SK-N-SH (cell line): ENCODE measurements around the gene TMEM9. TPM values are rescaled to one million over a fixed set of nuclear protein-coding genes. Genes with fewer than 3 reads are reported as not detected.

Experiments used
- CTCF ChIA-PET: fragments of 300-600, 350-600 bp; formaldehyde crosslinking; extraction: SDS; loops from one replicate; lab custom pipeline; 2021; lab: Yijun Ruan, JAX
- POLR2A ChIA-PET: fragments of 350-600 bp; sonication (Branson Sonifier 250); formaldehyde crosslinking; extraction: SDS; loops from one replicate; lab custom pipeline; 2020; ENCODE audit warnings: antibody characterized with exemption, inconsistent platforms; lab: Yijun Ruan, JAX
- DNase-seq: peaks from one replicate; pipeline ENCODE4 v3.0.0; 2012
- H2AFZ ChIP-seq: fragments of 200-600 bp; sonication (generic); 2 replicates; pipeline ENCODE4 v1.8.1; 2016; ENCODE audit warnings: antibody characterized with exemption, mild to moderate bottlenecking, low read depth
- H3F3A ChIP-seq: fragments of 200-600 bp; sonication (generic); replicated peaks from 2 replicates; pipeline ENCODE3; 2016; ENCODE audit warnings: antibody characterized with exemption, mild to moderate bottlenecking; ENCODE audit not compliant: insufficient read depth
- H3K27ac ChIP-seq, 2 experiments: fragments of 200-500 bp in 1 of 2; fragments of 200-600 bp in 1 of 2; sonication (Bioruptor generic) in 1 of 2; sonication (generic), shearing (Covaris generic) in 1 of 2; 2 replicates each; pipeline versions ENCODE4 v1.5.1 to v1.6.1; 2014 to 2016; ENCODE audit warnings: low read depth in 2 of 2, inconsistent platforms in 1 of 2, low read length in 1 of 2, mild to moderate bottlenecking in 1 of 2, mixed read lengths in 1 of 2
- H3K27me3 ChIP-seq: fragments of 200-600 bp; sonication (generic), shearing (Covaris generic); 2 replicates; pipeline ENCODE4 v1.6.1; 2016; ENCODE audit warnings: mixed run types; ENCODE audit not compliant: insufficient read depth
- H3K36me3 ChIP-seq, 2 experiments: fragments of 200-500 bp in 1 of 2; fragments of 200-600 bp in 1 of 2; sonication (Bioruptor generic) in 1 of 2; sonication (generic) in 1 of 2; replicated peaks in 1 of 2; 2 replicates each; pipeline versions ENCODE3 to v1.5.1; 2014 to 2016; ENCODE audit warnings: low read length in 1 of 2, mild to moderate bottlenecking in 1 of 2; ENCODE audit not compliant: insufficient read depth in 2 of 2, control insufficient read depth in 1 of 2
- H3K4me1 ChIP-seq, 2 experiments: fragments of 200-500 bp in 1 of 2; fragments of 200-600 bp in 1 of 2; sonication (Bioruptor generic) in 1 of 2; sonication (generic), shearing (Covaris generic) in 1 of 2; 2 replicates each; pipeline versions ENCODE4 v1.5.1 to v1.6.1; 2014 to 2016; ENCODE audit warnings: low read depth in 1 of 2, low read length in 1 of 2, mixed run types in 1 of 2; ENCODE audit not compliant: insufficient read depth in 2 of 2, control insufficient read depth in 1 of 2
- H3K4me2 ChIP-seq: fragments of 200-600 bp; sonication (generic), shearing (Covaris generic); 2 replicates; pipeline ENCODE4 v1.6.1; 2017; ENCODE audit warnings: mixed run types
- H3K4me3 ChIP-seq, 2 experiments: fragments of 200-500 bp in 1 of 2; fragments of 200-600 bp in 1 of 2; sonication (Bioruptor generic) in 1 of 2; sonication (generic), shearing (Covaris generic) in 1 of 2; 2 replicates each; pipeline versions ENCODE4 v1.5.1 to v1.8.1; 2014 to 2016; ENCODE audit warnings: low read depth in 2 of 2, inconsistent platforms in 1 of 2, low read length in 1 of 2, mild to moderate bottlenecking in 1 of 2, mixed read lengths in 1 of 2, moderate library complexity in 1 of 2
- H3K79me2 ChIP-seq: fragments of 200-600 bp; sonication (generic); 2 replicates; pipeline ENCODE4 v1.8.1; 2017; ENCODE audit warnings: mild to moderate bottlenecking; ENCODE audit not compliant: insufficient read depth
- H3K9ac ChIP-seq: fragments of 200-600 bp; sonication (generic); 2 replicates; pipeline ENCODE4 v1.6.1; 2017; ENCODE audit warnings: mixed run types
- H3K9me2 ChIP-seq: fragments of 200-600 bp; sonication (generic); 2 replicates; pipeline ENCODE4 v1.6.1; 2017; ENCODE audit warnings: mixed run types
- H3K9me3 ChIP-seq: fragments of 200-600 bp; sonication (generic); 2 replicates; pipeline ENCODE4 v1.6.1; 2017; ENCODE audit warnings: mixed run types, mild to moderate bottlenecking, moderate library complexity
- H4K20me1 ChIP-seq: fragments of 200-600 bp; sonication (generic); 2 replicates; pipeline ENCODE4 v1.6.1; 2017; ENCODE audit warnings: mild to moderate bottlenecking, mixed run types; ENCODE audit not compliant: insufficient read depth
- ELF1 ChIP-seq: IDR thresholded peaks from 2 replicates; pipeline ENCODE4 v1.4.0; 2012
- EZH2phosphoT487 ChIP-seq: fragments of 200-600 bp; sonication (generic); IDR thresholded peaks from 2 replicates; pipeline ENCODE4 v1.6.1; 2017; ENCODE audit warnings: low read depth, mixed run types, mild to moderate bottlenecking, antibody characterized with exemption, moderate library complexity, borderline replicate concordance
- FOSL2 ChIP-seq: IDR thresholded peaks from 2 replicates; pipeline ENCODE4 v1.4.0; 2012; ENCODE audit warnings: low read depth, mild to moderate bottlenecking, moderate library complexity, borderline replicate concordance
- FOXM1 ChIP-seq: IDR thresholded peaks from 2 replicates; pipeline ENCODE4 v1.4.0; 2012; ENCODE audit warnings: low read depth, mild to moderate bottlenecking
- GATA2 ChIP-seq: sonication (generic); formaldehyde crosslinking; IDR thresholded peaks from 2 replicates; pipeline ENCODE4 v1.5.0; 2020; ENCODE audit warnings: mild to moderate bottlenecking, missing genetic modification reagents
- IRF3 ChIP-seq: fragments of 150-350 bp; IDR thresholded peaks from 2 replicates; pipeline ENCODE4 v1.6.1; 2016; ENCODE audit warnings: mild to moderate bottlenecking, low read depth, low read length
- MAX ChIP-seq: IDR thresholded peaks from 2 replicates; pipeline ENCODE4 v1.4.0; 2012; ENCODE audit warnings: low read depth
- MEF2A ChIP-seq: IDR thresholded peaks from 2 replicates; pipeline ENCODE4 v1.4.0; 2012; ENCODE audit warnings: low read depth, borderline replicate concordance
- MXI1 ChIP-seq: IDR thresholded peaks from 2 replicates; pipeline ENCODE4 v1.6.1; 2012; ENCODE audit warnings: mild to moderate bottlenecking, low read depth, low read length, improper control_type of control experiment
- PBX3 ChIP-seq: IDR thresholded peaks from 2 replicates; pipeline ENCODE4; 2012
- POLR2AphosphoS5 ChIP-seq: IDR thresholded peaks from 2 replicates; pipeline ENCODE4 v1.6.1; 2012; ENCODE audit warnings: low read depth, low read length
- RAD21 ChIP-seq: IDR thresholded peaks from 2 replicates; pipeline ENCODE4 v1.6.1; 2012; ENCODE audit warnings: mild to moderate bottlenecking, low read length
- RCOR1 ChIP-seq: fragments of 150-350 bp; IDR thresholded peaks from 2 replicates; pipeline ENCODE4 v1.6.1; 2017; ENCODE audit warnings: antibody characterized with exemption, low read length
- REST ChIP-seq: IDR thresholded peaks from 2 replicates; pipeline ENCODE4 v1.6.1; 2012; ENCODE audit warnings: mild to moderate bottlenecking, low read depth, low read length, moderate library complexity
- RFX5 ChIP-seq: IDR thresholded peaks from 2 replicates; pipeline ENCODE4 v1.6.1; 2012; ENCODE audit warnings: mild to moderate bottlenecking, improper control_type of control experiment, low read length
- SMC3 ChIP-seq: IDR thresholded peaks from 2 replicates; pipeline ENCODE4 v1.6.1; 2012; ENCODE audit warnings: low read depth, low read length, improper control_type of control experiment
- YY1 ChIP-seq: IDR thresholded peaks from 2 replicates; pipeline ENCODE4 v1.4.0; 2012; ENCODE audit warnings: low read depth, mild to moderate bottlenecking
- WGBS: methylation state at CpG from one replicate; pipeline ENCODE4 v1.1.6; 2017; ENCODE audit warnings: low lambda C conversion rate; 5-methylcytosine and 5-hydroxymethylcytosine counted together
- polyA plus RNA-seq, 3 experiments: library from polyadenylated mRNA; depleted of rRNA; stranded (reverse); fragments of >200 nt; gene quantifications; 2 replicates each; pipeline ENCODE4 v1.2.3, GENCODE V29; 2012
- TF ChIP-seq, protein P1 (sequence below): IDR thresholded peaks from 2 replicates; pipeline ENCODE4 v1.4.0; 2012; ENCODE audit warnings: low read depth, borderline replicate concordance
- TF ChIP-seq, protein P2 (sequence below): fragments of 200-600 bp; sonication (generic); IDR thresholded peaks from 2 replicates; pipeline ENCODE4 v1.6.1; 2017; ENCODE audit warnings: antibody characterized with exemption, mild to moderate bottlenecking, moderate library complexity

The TMEM9 gene
- polyA plus RNA-seq, 1 of the 3 experiments (the other 2 are of a cell fraction), result 126 TPM

DNA sequence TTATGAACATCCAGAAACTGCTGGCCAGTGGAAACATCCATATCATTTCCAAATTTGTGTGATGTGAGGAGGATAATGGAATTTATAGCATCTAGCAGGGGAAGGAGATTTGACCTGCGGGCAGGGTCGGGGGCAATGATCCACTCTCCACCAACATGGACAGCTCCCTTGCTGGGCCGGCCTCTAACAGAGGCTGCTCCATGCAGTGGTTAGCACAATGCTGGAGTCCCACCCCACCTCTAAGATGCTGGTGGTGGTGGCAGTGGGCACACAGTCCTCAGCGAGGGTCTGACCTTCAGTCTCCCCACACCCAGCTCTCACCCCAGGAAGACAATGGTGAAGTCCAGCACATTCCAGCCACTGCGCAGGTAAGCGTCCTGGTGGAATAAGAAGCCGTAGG lies 60.7 kb downstream of the TMEM9 start:
- Histone ChIP-seq H2AFZ (no peak overlapping the region), H3K9ac (no peak overlapping the region), H3K9me3 (no peaks in the 10 kb centered on the region), H3F3A (no peaks in the 10 kb centered on the region), H3K27ac (no peak overlapping the region), H3K79me2 (no peaks in the 10 kb centered on the region), H3K27me3 (peaks cover 22% of the 10 kb centered on the region), H3K4me3 (no peak overlapping the region), H4K20me1 (no peaks in the 10 kb centered on the region), H3K36me3 (no peaks in the 10 kb centered on the region), H3K4me1 (no peaks in the 10 kb centered on the region), H3K9me2 (no peaks in the 10 kb centered on the region), H3K4me2 (no peak overlapping the region)
- TF ChIP-seq ELF1 (no peak), FOXM1 (no peak), RFX5 (no peak), MEF2A (no peak), FOSL2 (no peak), YY1 (no peak), MXI1 (no peak), IRF3 (no peak), RCOR1 (no peak), GATA2 (CRISPR knock-in tag) (no peak), RAD21 (no peak), REST (no peak), EZH2phosphoT487 (no peak), MAX (no peak), POLR2AphosphoS5 (no peak), PBX3 (no peak), SMC3 (no peak)
- TF ChIP-seq, protein P1, sequence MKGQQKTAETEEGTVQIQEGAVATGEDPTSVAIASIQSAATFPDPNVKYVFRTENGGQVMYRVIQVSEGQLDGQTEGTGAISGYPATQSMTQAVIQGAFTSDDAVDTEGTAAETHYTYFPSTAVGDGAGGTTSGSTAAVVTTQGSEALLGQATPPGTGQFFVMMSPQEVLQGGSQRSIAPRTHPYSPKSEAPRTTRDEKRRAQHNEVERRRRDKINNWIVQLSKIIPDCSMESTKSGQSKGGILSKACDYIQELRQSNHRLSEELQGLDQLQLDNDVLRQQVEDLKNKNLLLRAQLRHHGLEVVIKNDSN, result no peak
- TF ChIP-seq, protein P2, sequence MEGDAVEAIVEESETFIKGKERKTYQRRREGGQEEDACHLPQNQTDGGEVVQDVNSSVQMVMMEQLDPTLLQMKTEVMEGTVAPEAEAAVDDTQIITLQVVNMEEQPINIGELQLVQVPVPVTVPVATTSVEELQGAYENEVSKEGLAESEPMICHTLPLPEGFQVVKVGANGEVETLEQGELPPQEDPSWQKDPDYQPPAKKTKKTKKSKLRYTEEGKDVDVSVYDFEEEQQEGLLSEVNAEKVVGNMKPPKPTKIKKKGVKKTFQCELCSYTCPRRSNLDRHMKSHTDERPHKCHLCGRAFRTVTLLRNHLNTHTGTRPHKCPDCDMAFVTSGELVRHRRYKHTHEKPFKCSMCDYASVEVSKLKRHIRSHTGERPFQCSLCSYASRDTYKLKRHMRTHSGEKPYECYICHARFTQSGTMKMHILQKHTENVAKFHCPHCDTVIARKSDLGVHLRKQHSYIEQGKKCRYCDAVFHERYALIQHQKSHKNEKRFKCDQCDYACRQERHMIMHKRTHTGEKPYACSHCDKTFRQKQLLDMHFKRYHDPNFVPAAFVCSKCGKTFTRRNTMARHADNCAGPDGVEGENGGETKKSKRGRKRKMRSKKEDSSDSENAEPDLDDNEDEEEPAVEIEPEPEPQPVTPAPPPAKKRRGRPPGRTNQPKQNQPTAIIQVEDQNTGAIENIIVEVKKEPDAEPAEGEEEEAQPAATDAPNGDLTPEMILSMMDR, result no peak
- CTCF ChIA-PET, result no interaction called here
- POLR2A ChIA-PET, result no interaction called here
- no peak for DNase-seq
- WGBS, result 78% methylated on average over 7 of the region's 7 CpGs
